ENCODE results near the gene SOS1.
A peak's percentile ranks its signal among the peaks of the same experiment; 100 is the strongest.
"Not testable (repeated sequence)": the region's sequence is repeated elsewhere in the genome, so short reads cannot be mapped to it uniquely, and the experiment has no call there.

SOS1 gene

DNA sequence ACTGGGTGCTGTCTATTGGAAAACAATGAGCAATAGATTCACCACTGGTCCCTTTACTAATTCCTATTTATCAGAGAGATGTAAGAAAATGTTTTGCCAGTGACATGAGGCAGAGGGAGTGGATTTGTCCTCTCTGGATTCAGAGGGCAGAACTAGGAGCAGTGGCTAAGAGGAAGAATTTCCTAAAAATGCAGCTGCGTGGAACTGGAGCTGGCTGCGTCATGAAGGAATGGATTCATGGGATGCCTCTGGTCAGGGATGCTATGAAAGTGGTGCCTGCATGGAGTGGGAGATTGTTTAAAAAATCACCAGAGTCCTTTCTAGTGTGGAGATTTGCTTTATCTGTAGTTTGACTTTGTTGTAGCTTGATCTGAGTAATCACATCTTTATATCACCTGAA lies 152.8 kb downstream of the SOS1 start:
- ATAC-seq (no peak), DNase-seq (no peak)

DNA sequence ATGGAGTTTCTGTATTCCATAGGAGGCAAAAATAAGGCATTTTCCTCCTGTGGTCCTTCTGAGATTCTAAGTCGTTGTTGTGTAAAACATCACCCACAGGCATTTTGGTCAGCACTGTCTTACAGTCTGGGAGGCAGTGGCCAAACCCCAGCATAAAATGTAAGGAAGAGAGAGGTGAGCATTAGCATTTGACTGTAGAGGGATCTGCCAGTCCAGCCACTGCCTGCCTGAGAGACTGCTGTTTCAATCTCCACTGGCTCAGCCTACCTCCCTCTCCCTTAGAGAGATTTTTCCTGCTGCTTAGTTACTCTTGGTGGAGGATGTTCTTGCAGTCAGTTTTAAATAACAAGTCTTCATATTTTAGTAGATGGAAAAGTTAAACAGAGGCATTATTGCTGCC lies 154.2 kb downstream of the SOS1 start:
- DNase-seq (no peak), ATAC-seq (no peak)

DNA sequence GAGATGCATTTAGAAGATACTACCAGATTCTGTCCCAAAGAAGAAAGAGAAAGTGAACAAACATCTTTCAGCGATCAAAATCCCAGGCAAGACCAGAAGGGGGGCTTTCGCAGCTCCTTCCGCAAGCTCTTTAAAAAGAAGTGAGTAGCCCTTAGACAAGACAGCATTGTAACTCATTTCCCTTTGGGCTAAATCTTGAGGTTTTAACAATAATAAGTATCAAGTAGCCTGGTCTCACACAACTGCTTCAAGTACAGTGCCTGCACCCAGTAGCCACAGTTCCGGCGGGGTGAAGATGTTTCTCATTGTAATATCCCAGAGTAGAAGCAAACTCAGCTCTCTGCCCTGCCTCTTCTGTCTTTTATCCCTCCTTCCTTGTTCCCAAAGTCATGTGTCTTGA lies 154.8 kb downstream of the SOS1 start:
- no peak for ATAC-seq
- DNase-seq = no peak

DNA sequence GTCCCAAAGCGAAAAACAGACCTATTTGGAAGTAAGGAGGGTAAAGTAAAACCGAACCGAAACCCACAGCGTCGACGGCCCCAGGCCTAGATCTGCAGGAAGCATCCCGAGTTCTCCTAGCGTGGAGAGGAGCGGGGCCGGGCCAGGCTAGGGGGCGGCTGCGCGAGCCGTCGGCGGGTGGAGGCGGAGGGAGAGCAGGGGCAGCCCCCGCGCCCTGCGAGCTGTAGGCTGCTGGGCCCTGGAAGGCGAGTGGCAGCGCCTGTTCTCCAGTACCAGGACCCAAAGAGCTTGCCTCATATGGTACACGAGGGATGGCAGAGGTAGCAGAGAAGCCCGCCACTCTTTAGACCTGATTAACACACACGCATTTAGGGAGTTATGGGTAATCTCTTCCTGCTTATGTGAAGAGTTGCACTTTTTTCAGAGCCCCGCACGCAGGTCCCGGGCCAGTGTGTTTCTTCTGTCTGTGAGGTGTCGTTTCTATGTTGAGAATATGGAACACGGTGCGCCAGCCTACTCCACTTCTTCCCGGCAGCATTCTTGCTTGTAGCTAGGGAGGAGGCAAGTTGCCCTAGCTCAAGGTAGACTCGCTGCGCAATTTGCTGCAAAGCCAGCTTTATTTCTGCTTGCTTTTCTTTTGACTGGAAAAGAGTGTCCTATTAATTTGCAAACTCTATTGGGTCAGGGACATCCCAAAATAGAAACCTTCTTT lies 160.1 kb downstream of the SOS1 start:
- DNase-seq (no peak), ATAC-seq (no peak)

DNA sequence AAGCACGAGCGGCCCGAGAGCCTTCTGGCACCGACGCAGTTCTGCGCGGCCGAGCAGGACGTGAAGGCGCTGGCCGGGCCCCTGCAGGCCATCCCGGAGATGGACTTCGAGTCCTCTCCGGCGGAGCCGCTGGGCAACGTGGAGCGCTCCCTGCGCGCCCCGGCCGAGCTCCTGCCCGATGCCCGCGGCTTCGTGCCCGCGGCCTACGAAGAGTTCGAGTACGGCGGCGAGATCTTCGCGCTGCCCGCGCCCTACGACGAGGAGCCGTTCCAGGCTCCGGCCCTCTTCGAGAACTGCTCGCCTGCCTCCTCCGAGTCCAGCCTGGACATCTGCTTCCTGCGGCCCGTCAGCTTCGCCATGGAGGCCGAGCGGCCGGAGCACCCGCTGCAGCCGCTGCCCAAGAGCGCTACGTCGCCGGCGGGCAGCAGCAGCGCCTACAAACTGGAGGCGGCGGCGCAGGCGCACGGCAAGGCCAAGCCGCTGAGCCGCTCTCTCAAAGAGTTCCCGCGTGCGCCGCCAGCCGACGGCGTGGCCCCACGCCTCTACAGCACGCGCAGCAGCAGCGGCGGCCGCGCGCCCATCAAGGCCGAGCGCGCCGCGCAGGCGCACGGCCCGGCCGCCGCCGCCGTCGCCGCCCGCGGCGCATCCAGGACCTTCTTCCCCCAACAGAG lies 160.8 kb downstream of the SOS1 start:
- ATAC-seq = peak; percentile 92

DNA sequence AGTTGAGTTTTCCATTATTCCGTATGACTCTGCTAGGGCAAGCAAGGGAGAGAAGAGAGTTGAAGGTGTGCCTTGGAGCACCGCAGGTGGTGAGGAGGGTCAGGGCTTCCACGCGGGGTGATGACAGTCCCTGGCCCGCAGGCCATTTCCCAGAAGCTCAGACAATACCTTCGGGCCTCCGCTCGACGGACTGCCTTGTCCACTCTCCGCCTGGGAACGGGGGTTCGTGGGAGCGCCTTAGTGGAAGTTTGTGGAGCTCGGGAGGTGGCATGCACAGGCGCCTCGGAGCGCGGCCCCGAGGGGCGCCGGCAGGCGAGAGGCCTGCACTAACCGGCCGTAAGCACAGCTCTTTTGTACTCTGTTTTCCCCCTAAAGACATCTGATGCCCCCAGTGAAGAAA lies 161.4 kb downstream of the SOS1 start:
- DNase-seq (no peak), ATAC-seq (no peak)

More for the DNA sequence above, 160.8 kb downstream of the SOS1 start:
- DNase-seq = peak; percentile 70

DNA sequence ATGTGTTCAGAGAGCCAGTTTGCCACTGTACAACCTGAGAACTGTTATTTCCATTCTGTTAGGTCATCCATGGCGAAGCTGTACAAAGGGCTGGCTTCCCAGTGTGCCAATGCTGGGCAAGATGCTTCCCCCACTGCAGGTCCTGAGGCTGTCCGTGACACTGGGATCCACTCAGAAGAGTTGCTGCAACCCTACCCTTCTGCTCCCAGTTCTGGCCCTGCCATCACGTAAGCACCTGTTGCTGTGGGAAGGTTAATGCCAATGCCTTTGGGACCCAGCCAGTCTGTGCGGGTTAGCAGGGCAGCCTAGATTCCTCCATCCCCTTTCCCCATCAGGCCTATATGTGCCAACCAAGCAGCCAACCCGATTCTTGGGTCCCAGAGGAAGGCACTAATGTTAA lies 162.9 kb downstream of the SOS1 start:
- no peak for ATAC-seq
- DNase-seq = no peak

DNA sequence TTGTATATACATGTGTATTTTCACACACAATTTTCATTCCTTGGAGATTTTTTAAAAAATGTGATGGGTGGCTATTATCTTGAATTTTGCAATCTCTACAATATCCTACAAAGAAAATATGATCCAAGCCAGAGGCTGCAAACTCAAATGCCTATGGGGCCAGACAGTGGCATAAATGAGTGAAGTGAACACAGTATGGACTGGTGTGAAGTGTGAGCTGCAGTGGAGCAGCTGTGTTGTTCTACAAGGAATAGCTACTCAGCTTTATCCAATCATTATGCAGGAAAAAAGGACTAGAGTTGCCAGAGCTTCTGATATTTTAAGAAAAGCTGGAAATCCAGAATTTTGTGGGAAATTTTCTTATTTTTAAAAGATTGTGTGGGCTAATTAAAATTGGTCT lies 169.1 kb downstream of the SOS1 start:
- ATAC-seq = no peak
- DNase-seq = no peak

DNA sequence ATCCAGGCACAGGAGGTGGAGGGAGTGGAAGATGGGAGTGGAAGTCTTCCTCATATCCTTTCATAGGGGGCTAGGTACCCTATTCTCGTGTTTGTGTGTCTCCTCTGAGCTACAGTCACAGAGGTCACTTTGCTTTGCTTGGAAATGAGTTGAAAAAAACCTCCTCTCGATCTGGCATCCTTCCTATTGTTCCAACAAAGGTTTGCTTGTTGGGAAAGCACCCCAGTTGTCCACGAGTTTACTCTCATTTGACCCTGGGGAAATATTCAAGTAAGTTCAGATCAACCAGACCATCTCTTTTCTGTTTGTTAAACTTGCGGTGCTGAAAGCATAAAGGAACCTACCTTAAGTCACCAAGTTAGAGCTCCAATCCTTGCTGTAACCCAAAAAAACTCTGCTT lies 171.9 kb downstream of the SOS1 start:
- no peak for ATAC-seq
- no peak for DNase-seq

DNA sequence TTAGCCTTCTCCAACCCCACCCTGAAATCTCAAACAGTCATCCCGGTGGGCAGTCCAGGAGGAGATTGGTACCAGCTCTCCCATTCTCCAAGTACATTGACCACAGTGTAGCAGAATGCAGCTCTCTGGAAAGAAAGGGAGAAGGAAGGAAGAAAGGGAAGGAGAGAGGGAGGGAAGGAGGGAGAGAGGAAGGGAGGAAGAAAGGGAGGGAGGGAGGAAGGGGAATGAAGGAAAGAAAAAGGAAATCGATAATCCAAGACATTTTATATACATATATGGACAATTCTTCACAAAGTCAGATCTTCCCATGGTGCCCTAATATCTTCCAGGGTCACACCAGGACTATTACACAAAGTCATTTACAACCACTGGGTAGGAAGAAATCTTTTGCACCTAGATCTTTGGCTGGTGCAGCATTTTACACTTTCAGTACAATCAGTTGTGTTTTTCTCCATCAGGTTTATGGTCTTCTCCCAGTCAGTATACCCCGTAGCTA lies 172.4 kb downstream of the SOS1 start:
- DNase-seq (no peak), ATAC-seq (no peak)

DNA sequence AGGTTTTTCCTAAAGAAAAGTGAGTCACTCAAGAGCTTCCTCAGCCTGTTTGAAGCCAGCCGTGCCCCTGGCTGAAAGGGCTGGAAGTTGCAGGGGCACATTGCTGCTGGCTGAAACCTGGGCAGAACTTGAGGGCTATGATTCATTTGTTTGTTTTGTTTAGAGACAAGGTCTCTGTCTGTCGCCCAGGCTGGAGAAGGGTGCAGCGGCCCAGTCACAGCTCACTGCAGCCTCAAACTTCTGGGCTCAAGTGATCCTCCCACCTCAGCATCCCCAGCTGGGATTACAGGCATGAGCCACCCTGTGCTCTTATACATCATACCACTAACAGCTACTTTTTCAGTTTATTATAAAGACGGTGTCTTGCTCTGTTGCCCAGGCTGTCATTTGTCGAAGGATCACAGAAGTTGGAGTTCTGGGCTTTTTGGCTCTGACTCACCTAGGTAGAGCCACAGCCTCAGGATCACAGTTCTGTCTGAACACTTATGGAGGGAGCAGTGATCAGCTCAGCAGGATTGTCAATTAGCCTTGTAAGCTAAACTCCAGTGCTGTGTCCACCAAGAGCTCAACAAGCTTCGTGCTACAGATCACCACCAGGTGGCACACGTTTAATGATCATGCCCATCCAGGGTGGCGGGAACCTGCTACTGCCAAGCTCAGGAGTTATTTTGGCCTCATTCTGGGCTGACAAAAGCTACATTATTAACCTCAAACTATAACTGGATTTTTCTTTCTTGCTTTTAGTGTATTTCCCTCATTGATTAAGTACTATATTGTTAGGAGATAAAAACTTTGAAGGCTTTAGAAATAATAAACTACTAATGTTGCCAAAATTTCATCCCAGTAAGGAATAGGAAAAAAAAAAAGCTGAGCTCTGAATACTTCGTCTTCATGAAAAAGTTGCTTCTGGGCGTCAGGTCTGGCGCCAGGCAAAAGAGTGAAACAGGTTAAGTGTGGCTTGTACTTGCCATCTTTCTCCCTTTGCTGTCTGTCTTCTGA lies 173.3 kb downstream of the SOS1 start:
- ATAC-seq = peak; percentile 84
- peak; percentile 70 for DNase-seq

DNA sequence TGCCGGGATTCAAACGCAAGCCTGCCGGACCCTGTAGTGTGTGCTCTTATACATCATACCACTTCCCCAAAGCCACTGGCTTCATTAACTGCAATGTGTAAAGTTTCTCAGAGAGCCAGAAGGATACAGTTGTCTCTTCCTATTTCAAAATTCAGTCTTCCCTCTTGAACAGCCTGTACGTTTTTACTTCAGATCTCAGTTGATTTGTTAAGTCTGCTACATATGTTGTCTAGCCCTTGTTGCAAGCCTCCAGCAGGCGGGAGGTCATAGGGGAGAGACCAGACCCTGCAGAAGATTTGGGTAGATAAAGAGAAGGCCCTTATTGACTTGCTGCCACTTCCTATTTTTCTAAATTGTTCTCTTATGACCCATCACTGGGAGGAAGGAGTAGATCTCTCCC lies 174.9 kb downstream of the SOS1 start:
- ATAC-seq (no peak), DNase-seq (no peak)

DNA sequence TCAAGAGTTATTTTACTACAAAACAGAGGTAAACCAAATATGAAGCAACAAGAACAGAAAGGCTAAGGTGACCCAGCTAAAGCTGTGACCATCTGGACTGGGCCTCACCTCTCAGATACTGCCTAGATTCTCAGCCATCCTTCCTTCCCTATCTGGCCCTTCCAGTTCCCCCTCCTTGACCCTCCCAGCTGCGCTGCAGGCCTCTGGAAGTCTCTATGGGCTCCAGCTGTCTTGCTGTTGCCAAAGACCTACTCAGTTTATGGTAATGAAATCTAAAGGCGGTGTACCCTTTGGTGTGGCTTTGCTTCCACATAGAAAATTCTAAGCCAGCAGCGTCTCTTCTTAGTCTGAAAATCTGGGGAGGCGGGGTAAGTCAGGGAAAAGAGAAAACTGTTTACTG lies 175.5 kb downstream of the SOS1 start:
- DNase-seq (no peak), ATAC-seq (no peak)

DNA sequence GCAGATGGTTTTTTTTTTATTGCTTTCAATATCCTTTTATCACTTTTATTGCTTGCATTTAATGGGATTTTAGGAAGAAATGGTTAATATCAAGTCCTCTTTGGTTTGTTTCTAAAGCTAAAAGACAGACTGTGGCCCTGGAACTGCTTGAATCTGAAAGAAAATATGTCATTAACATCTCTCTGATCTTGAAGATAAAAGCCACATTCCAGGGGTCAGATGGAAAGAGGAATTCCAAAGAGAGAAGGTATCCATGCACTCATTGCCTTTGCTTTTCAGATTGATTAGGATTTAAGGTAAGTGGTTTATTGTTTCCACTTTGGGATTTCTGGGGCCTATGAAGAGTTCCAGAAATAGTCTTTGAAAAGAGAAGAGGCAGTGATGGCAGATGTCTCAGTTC lies 177.1 kb downstream of the SOS1 start:
- ATAC-seq = no peak
- DNase-seq = no peak

DNA sequence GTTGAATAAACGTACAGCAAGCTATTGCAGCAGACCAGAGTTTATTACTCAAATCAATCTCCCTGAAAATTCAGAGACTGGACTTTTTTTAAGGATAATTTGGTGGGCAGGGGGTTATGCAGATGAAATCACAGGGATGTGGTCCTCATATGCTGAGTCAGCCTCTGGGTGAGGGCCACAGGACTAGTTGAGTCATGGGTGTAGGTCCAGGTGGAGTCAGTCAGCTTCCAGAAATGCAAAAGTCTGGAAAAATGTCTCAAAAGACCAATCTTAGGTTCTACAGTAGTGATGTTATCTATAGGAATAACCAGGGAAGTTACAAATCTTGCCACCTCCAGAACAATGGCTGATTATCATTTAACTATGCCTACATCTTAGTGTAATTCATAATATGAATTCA lies 180.1 kb downstream of the SOS1 start:
- DNase-seq (no peak), ATAC-seq (no peak)

DNA sequence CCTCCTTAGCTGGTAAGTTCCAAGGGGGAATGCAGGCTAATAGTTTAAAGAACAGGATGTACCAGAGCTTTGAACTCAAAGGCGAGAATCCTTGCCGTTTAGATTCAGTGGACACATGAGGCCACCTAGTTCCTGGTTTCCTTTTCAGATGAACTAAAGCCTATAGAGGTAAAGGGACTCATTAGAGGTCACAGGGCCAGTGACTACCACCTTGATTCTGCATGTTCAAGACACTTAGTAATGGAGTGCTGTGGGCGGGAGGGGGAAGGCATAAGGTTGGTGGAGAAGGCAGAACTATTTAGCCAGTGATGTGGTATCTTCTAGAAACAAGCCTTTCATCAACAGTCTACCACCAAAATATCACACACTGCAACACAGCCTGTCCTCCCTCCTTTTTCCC lies 183.3 kb downstream of the SOS1 start:
- DNase-seq = no peak
- ATAC-seq = no peak

DNA sequence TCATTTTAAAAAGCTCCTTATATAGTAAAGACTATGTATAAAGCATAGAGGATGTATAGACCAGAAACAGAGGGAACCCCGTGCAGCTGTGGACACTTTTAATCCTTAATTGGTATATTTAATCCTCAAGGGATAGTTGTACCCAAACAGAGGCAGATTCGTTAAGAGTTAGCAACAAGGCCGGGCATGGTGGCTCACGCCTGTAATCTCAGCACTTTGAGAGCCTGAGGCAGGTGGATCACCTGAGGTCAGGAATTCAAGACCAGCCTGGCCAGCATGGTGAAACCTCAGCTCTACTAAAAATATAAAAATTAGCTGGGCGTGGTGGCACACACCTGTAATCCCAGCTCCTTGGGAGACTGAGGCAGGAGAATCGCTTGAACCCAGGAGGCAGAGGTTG lies 184.3 kb downstream of the SOS1 start:
- not testable (repeated sequence) for ATAC-seq

DNA sequence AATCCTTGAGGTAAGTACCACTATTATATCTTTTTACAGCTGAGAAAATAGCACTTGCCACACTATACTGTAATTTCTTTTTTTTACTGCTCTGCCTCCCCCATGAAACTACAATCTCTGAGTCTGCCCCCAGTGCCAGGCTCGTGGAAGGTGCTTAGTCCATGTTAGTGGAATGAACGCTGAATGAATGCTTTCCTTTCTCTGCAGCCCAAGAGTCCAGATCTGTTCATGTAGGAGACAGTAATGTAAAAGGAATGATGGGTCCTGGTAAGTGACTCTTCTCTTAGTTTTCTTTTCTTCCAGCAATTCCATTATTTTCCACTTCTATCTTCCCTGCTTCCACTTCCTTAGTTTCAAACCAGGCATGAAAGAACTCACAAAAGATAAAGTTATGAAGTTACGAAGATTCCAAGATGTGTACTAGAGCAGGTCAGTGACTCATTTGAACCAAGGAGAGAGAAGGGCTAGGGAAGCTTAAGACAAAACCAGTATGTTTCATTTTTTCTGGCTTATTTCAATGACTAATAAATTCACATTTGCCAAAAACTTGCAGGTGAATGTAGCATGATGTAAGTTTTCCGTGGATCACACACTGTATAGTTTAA lies 185.2 kb downstream of the SOS1 start:
- no peak for DNase-seq
- peak; percentile 57 for ATAC-seq

More for the DNA sequence above, 184.3 kb downstream of the SOS1 start:
- not testable (repeated sequence) for DNase-seq

DNA sequence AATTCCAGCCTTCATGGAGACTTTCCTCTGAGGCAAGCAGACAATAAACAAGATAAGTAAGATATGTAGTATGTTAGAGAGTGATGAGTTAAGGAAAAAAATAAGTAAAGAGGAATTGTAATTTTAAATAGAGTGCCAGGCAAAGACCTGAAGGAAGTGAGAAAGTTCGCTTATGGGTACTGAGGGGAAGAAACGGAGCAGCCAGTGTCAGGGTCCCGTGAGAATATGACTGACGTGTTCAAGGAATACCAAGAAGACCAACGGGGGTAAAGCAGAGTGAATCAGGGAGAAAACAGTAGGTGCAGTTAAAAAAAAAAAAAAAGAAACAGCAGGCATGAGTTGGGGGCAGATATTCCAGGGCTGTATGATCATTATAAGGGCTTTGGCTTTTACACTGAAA lies 186.1 kb downstream of the SOS1 start:
- ATAC-seq (no peak), DNase-seq (no peak)

DNA sequence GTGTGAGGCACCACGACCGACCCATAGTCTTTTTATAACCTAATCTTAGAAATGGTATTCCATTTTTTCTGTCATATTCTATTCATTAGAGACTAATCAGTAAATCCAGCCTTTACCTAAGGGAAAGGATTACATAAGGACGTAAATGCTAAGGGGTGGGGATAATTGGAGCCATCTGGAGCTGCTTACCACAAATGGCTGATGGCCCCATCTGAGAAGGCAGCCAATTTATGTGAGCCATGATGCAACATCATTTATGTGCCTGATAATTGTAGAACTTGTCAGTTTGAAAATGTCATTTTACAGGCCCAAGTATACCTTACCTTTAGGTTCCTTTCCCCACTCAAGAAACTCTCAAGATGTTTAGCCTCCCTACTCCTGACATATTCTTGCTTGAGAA lies 187.2 kb downstream of the SOS1 start:
- DNase-seq (no peak), ATAC-seq (no peak)

DNA sequence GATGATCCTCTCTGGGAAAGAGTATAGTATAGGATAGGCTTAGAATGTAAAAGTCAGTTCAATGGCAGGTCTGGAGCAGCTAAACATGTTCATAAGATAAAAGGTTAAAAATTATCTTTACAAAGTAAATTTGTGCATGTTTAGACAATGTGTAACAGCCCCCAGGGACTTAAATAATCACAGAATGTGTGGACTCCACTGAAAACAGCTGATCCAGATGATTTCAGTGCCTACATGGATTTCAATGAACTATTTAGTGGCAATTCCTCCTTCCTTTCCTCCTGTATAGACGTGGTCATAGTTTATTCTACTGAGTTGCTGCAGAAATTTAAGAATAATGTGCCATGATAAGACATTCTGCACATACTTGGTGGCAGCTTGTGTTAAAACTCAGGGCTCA lies 188.3 kb downstream of the SOS1 start:
- no peak for ATAC-seq

More for the DNA sequence above, 188.3 kb downstream of the SOS1 start:
- DNase-seq = no peak

All from stimulated activated naive CD8-positive, alpha-beta T cell treated with anti-CD3 and anti-CD28 coated beads, Interleukin-15, Interleukin-2, amounts not matched to agents 100 U/mL and 50 U/mL, for 24 hours (primary cell).